ENCODE measurements around the gene ATF7IP.

GRCh38 chr12:14402697-14403096 lies 37.2 kb downstream of the ATF7IP start:
- TF ChIP-seq POLR2AphosphoS5 (IDR thresholded peaks at IDR 0.05) (no peak), CTCF (IDR thresholded peaks at IDR 0.05) (no peak)

Data from upper lobe of left lung (tissue), 4 donors.